HG03442 (cell line): ENCODE measurements around the gene NEDD9.

Experiments used
- ATAC-seq: cut with Tn5 transposase; IDR thresholded peaks from one replicate; pipeline ENCODE4 v1.9.1; 2021; ENCODE audit warnings: mild to moderate bottlenecking, moderate library complexity; ENCODE audit not compliant: unreplicated experiment

Gene NEDD9

GRCh38 chr6:11236915-11237314, 4.4 kb upstream of the NEDD9 start:
- no peak for ATAC-seq

DNA sequence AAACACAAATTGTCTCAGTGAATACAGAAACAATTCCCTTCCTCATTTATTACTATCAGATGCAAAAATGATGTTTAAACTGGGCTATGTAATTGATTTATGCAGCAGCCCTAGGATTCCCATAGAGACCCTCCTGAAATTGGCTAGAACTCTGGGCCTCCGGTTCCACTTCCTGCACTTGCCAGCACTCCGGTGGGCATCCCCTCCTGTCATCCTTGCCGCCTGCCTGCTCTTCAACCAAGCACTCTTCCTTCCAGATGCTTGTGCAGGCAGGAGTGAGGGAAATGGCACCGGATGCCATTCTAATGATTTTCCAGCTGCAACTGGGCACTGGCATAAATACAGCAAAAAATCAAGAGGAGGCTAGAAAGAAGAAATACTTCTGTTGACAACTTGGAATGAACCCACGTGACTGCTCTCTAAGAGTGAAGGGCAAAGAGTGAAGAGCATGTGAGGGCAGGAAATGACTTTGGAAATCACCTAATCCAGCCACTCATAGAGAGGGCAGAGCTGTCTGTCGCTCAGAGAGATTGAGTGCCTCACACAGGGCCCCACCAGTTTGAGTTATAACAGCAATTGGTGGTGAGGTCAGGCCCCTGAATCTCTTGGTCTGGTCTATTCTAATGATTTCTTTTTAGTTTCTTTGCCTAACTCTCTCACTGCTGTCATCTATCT, 3.7 kb upstream of the NEDD9 start:
- ATAC-seq, result peak; percentile 49

DNA sequence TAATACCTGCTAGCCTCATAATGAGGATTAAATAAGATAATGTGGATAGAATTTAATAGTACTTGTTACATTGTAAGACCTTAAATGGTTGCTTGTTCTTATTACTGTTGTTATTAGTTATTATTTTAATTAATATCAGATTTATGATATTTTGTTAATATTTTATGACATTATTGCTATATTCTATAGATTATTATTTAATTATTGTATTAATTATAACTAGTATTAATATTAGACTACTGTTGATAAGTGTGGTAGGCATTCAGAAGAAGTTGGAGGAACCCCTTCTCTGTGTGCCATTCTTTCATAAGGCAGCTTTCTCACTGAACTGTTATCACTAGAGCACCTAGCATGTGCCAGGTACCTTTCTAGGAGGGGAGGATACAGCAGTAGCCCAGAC, 2.6 kb upstream of the NEDD9 start:
- ATAC-seq, result no peak

GRCh38 chr6:11233673-11234573, 1.5 kb upstream of the NEDD9 start:
- ATAC-seq, result no peak

DNA sequence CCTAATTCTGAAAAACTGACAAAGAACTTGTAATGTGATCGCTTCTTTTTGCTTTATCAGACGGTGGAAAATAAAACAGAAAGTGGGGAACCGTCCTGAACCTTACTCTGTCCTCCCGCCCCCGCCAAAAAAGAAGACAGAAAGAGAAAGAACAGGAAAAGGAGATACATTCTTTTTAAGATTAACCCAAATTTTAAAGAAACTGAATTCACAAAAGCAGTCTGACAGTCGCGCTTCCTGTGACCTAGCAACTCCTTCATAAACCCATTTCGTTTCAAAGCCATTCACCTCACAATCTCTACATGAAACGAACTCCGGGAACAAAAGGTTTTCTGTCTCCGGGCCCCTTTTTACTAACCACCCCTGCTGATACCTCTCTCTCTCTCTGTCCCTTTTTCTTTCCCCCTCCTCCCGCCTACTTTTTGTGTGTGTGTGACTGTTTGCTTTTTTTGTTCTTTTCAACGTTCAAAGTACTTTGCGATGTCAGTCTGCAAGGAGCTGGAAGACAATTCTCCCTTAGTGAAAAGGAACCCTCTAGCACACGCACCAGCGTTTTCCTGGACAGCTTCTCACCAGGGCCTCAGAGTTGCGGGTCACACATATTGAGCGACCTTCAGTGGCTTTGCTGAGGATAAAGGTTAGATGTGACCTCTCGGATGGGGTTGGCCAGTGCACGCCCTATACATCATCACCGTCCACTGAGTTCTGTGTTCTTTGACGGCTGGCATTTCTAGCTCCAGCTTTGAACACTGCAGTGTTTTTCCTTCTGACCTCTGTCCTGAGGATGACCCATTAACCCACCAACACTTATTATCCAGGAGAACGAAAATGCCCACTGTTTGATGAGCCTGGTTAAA, 530 bp upstream of the NEDD9 start:
- ATAC-seq, result no peak

GRCh38 chr6:11231564-11232192, 790 bp downstream of the NEDD9 start:
- ATAC-seq, result no peak

DNA sequence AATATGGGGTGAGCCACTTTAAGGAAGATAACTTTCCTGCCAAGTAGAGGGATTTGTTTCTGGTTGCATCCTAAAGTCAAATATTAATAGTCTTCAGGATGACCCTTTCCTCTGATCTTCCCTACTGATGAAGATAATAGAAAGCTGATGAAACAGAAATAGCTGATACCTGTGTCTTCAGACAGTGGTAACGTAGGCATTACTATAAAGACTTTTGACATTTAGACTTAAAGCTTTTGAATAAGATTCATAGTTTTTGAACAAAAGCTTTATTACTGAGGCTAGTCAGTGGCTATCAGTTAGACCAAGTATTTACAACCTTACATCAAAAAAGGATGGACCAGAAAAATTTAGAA, 1.4 kb downstream of the NEDD9 start:
- no peak for ATAC-seq

DNA sequence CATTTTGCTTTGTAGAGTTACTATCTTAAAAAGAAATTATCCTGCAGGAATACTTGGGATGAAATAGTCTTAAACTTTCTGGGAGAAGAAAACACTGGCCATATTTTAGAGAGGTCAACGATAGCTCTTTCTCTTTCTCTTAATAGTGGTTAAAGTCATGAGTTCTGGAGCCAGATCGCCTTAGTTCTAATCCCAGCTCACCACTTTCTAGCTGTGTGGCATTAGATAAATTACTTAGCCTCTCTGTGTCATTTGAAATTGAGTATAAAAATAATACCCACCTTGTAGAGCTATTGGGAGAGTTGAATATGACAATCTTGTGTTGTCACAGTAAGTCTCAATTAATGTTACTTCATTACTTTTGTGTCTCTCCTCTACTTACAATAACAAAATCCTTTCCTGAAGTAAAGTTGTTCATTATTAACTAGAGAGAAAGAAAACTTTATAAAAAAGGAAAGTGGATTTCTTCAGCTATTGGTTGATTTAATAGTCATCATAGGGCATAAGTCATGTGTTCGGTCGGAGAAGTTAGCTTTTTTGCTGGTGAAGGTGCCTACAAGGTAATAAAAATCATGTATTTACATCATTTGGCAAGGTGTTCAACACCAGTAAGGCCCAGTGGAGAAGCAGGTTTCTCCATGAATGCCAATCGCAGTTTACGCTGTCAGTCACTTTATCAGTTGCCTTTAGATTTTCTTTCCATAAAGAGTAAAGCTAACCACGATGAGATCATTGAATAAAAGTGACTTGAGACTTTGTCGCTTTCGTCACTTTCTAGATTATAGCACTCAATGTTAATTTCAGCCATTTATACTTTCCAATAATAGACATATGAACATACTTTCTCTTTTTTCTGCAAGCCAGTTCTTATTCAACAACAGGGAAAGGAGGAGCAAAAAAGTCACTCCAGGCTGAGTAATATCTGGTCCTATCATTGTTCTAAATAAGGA, 2.0 kb downstream of the NEDD9 start:
- ATAC-seq, result no peak

GRCh38 chr6:11229655-11230046, 2.8 kb downstream of the NEDD9 start:
- ATAC-seq, result no peak

DNA sequence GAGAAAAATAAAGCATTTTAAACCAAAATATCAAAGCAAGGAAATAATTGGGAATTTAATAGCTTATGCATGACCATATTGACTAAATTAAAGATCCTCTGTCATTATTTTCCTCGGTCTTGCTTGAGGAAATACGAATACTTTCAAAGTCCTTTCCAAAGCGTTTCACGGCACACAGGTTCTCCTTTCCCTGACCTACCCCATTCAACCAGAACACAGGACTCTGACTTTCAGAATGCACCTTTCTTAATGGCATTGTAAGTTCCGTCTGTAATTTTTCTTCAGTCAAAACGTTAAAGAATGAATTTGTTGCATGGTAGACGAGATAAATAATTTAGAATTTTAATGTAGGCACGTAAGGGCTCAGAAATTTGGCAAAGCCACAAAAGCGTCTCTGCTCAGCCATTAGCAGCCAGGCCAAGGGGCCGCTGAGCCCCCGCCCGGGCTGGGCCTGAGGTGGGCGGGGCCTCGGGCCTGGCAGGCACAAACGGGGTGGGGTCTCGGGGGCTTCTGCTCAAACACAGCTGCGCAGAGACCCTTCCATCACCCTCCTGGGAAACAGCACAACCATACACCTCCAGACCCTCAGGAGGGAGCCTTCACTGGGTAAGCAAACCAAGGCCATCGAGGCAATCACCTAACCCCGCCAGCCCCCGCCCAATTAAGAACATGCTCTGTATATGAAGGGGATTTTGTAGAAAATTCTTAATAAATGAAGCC, 3.4 kb downstream of the NEDD9 start:
- no peak for ATAC-seq

DNA sequence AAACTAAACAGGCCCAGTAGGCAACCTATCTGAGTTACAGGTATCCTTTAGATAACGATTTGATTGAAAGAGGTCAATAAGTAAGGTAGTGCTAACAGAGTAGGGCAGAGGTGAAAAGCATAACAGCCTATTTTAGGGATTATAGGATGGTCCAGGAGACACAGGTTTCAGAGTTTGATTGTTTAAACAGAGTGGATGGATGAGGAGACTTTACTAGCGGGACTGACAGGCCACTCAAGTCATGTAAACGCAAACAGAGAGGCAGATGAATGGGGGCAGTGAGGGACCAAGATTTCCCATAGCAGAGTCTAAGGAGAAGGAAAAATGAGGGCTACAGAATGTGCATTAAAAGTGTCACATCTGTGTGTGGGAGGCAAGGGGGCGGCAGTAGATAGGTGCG, 4.8 kb downstream of the NEDD9 start:
- no peak for ATAC-seq

DNA sequence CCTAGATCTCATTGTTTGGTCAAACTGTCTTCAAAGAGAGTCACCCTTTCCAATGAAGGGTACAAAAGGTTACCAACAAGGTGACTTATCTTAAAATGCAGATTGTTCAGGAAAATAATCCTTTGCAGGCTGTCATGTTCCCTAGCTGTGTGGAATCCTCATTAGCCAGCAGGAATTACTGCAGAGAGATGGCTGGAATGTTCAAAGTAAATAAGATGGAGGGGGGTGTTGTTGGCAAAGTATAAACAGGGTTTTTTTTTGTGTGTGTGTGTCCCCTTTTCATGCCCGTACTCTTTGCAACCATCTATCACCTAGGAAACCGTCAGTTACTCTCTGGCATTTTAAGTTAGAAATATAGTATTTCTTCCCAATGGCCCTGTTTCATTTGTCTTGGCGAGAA, 6.5 kb downstream of the NEDD9 start:
- no peak for ATAC-seq

DNA sequence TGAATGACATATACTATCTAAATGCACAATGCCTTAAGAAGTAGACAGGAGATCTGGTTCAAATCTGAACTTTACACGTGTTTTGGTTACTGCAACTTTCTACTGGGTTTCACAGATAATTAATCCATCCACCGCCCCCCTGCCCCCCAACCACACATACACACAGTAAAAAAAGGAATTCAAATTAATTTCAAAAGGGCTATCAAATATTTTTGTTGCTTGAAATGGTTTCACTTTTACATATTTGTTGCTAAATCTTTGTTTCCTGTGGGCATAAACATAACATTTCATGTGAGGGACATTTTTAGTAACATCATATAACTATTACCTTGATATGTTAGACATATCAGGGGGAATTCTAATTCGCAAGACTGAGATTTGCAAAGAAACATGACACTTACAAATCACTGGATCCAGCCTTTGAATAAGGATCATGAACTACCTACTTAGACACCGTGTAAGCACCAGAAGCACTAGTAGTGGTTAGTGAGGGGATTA, 7.5 kb downstream of the NEDD9 start:
- no peak for ATAC-seq

DNA sequence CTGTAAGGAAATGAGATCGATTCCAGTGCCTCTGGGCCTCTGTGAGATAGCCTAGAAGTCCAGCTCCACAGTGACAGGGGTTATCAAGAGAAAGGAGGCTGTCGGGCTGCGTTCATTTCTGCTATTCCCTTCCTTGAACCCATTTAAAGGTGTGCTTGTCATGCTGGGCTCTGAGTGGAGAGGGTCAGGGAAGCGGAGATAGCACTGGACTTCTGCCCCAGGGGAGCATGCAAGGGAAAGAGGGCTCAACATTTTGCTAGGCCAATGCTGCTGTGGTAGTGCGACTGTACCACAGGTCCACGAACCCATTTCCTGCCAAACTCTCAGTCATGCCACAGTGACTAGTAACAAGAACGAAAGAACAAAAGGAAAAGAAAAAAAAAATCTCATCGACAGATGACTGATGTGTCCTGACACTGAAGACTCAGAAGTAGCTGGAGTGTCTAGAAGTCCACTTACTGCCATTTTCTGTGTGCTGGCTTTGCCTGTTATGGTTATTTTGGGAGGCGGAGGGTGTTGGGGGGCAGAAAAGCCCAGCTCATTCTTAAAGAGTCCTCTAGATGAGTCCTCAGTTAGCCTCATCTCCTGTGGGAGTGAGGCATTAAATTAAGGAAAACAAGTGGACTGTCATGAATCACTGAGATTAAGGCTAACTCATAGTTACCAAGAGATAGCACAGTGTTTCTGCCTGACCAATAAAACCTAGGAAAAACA, 8.1 kb downstream of the NEDD9 start:
- ATAC-seq, result peak; percentile 73

DNA sequence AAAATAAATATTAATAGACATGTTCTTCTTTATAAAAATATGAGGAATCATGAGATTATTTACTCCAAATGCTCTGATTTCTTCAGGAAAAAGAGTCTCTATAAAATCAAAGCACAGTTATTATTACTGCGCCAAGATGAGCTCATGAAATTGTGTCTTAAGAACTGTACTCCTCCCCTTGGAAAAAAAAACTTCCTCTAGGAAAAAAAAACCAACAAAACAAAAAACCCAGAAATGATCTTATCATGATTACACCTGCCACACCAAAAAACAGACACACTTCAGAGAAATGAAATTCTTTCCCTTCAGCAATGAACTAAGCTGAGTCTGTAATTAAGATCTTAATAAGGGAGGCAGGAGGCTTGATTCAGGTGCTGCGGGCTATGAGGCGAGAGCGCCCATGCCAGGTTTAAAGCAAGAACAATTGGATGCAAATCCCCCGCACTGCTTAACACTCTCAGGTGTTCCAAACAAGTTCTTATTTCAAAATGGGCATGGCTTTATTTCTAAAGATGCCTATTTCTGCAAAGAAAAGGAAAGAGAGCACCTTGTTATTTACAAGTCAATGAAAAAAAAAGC, 9.1 kb downstream of the NEDD9 start:
- ATAC-seq, result no peak

GRCh38 chr6:11222385-11223277, 9.8 kb downstream of the NEDD9 start:
- ATAC-seq, result no peak
